Transverse colon (tissue), 4 donors: ENCODE data around the gene PTPN2.

Source experiments
- CTCF ChIP-seq, 5 experiments: fragments of 200-600 bp in 3 of 5; fragments of 450-650 bp in 2 of 5; sonication (generic) in 3 of 5; IDR thresholded peaks; 1 replicate in 2 of 5; 2 replicates in 3 of 5; pipeline ENCODE4 v1.5.1; 2016 to 2017; ENCODE audit warnings: antibody characterized with exemption in 5 of 5, inconsistent platforms in 3 of 5, mild to moderate bottlenecking in 2 of 5, moderate library complexity in 1 of 5
- POLR2A ChIP-seq: fragments of 450-650 bp; IDR thresholded peaks from one replicate; pipeline ENCODE4 v1.6.1; 2016; ENCODE audit warnings: antibody characterized with exemption, mild to moderate bottlenecking, moderate library complexity
- POLR2AphosphoS5 ChIP-seq, 3 donors: sonication (generic); formaldehyde crosslinking; IDR thresholded peaks; one replicate each; pipeline ENCODE4 v1.6.1; 2016; ENCODE audit warnings: antibody characterized with exemption in 3 of 3

- TF ChIP-seq POLR2AphosphoS5 (IDR thresholded peaks at IDR 0.05) (no peak), POLR2A (no peak), CTCF (IDR thresholded peaks at IDR 0.05) (no peak)
Observed at GRCh38 chr18:12777500-12777944, 106.5 kb downstream of the PTPN2 start.
